GM10248 (cell line): ENCODE data around the gene ACOXL.

Experiments used
- CTCF ChIA-PET: fragments of 300-600 bp; sonication (Branson Sonifier 250); formaldehyde crosslinking; extraction: SDS; loops from one replicate; lab custom pipeline; 2021; ENCODE audit warnings: antibody characterized with exemption; lab: Yijun Ruan, JAX
- POLR2A ChIA-PET: fragments of 350-650 bp; sonication (Branson Sonifier 250); formaldehyde crosslinking; extraction: SDS; loops from one replicate; lab custom pipeline; 2020; ENCODE audit warnings: antibody characterized with exemption; lab: Yijun Ruan, JAX
- DNase-seq: peaks from one replicate; pipeline ENCODE4 v3.0.0; 2012; ENCODE audit errors: extremely low spot score
- TF ChIP-seq, protein P1 (sequence below): IDR thresholded peaks from 2 replicates; pipeline ENCODE4 v1.5.1; 2012; ENCODE audit warnings: mild to moderate bottlenecking, low read depth; ENCODE audit errors: extremely low read depth, missing control alignments, control extremely low read depth

The ACOXL gene

DNA sequence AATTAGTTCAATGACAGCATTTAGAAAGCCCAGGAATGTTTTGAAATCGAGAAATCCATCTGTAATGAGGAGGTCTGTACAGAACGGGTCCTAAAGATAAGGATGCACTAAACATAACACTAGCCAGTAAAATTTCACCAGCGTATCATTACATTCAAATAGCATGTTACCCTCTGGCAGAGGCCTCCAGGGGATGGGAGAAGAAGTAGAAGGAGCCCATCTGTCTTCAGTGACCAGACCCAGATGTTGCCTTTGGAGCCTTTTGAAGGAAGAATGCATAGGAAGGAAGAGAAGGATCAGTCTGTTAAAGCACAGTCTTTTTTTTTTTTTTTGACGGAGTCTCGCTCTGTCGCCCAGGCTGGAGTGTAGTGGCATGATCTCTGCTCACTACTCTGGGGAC lies 302.2 kb downstream of the ACOXL start:
- ChIA-PET CTCF (no interaction called here), POLR2A (no interaction called here)
- TF ChIP-seq, protein P1, sequence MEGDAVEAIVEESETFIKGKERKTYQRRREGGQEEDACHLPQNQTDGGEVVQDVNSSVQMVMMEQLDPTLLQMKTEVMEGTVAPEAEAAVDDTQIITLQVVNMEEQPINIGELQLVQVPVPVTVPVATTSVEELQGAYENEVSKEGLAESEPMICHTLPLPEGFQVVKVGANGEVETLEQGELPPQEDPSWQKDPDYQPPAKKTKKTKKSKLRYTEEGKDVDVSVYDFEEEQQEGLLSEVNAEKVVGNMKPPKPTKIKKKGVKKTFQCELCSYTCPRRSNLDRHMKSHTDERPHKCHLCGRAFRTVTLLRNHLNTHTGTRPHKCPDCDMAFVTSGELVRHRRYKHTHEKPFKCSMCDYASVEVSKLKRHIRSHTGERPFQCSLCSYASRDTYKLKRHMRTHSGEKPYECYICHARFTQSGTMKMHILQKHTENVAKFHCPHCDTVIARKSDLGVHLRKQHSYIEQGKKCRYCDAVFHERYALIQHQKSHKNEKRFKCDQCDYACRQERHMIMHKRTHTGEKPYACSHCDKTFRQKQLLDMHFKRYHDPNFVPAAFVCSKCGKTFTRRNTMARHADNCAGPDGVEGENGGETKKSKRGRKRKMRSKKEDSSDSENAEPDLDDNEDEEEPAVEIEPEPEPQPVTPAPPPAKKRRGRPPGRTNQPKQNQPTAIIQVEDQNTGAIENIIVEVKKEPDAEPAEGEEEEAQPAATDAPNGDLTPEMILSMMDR, result no peak
- no peak for DNase-seq

DNA sequence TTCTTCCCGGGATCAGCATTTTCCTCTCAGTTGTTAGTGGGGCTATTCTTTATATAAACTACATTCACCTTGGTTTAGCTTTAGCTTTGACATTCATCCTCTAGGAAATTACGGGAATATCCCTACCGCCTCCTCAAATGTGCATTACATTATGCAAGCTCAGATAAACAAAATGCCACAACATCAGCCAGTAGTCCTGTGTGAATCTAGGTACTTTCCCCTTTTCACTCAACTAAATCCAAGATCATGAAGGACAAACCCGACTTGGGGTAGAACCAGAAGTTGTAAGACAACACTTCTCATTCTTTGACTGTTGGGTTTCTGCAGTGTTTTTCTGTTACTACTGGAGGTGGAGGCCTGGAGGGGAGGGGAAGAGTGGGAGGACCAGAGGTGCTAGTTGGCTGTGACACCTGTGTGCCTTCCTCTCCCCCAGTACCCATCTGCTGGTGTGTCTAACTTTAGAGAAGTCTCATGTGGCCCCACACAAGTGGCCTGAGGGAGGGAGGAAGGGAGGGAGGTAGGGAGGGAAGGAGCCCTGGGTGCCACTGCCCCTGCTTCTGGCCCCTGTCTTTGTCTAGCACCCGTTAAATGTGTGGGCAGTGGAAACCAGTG lies 303.6 kb downstream of the ACOXL start:
- POLR2A ChIA-PET, result no interaction called here

DNA sequence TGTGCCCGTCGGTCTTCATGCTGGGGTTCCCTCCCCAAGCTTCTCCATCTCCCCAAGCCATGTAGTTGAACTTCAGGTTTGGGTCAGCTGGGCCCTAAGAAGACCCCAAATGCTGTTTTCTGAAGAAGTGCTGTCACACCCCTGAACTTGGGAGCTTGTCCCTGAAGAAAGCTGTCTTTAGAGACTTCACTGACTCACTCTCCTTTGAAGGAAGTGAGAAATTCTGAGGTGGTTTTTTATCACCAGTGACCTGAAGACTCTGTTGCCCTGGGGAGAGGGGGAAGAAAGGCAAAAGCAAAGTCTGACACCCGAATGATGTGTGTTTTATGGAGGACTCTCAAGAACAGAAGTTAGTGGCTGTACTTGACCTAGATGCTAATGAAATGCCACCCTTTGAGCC lies 304.8 kb downstream of the ACOXL start:
- peak; percentile 41 for DNase-seq
- ChIA-PET CTCF (interaction anchor here (0.9 to 1.6 kb wide), 3 partner anchors 12 to 20 kb away, joined by 3 to 4 read pairs (median 4); no protein-coding TSS in a partner anchor), POLR2A (no interaction called here)
- TF ChIP-seq, protein P1, result no peak

More for the DNA sequence above, 303.6 kb downstream of the ACOXL start:
- TF ChIP-seq, protein P1, result no peak
- DNase-seq, result no peak
- CTCF ChIA-PET, result no interaction called here

DNA sequence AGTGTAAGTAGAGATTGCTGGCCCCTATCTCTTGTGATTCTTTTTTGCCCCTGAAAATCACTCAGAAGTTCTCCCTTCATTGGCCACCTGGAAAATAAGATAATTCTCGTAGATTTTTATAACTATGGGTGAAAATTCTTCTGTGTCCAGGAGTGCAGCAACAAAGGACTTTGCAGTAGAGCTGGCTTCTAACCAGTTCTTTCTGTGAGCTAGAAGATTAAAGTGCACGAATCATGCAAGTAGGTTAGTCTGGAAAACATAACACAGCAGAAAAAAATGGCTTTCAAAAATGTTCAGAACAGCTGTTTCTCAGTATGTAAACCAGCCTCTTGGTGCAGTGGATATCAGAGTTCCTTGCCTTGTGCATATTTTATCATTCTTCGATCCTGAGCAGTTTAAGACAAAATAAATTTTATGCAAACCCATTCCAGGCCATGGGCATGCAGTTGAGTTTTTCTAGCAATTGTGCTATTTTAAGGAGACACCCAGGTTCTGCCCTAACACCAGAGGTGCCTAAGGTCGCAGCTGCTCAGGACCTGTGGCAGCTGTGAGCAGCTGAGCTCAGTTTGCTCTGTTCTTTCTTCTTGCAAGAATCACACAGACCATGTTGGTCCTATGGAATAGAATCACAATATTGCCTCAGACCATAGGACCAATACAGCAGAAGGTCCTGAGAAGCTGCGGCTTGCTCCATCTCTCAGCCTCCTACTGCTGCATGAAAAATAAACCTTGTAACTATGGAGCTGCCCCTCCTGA lies 307.4 kb downstream of the ACOXL start:
- no peak for DNase-seq
- POLR2A ChIA-PET, result no interaction called here
- CTCF ChIA-PET, result interaction anchor here (1.4 to 2.0 kb wide), 4 partner anchors 7 to 227 kb away, joined by 3 to 8 read pairs (median 4); no protein-coding TSS in a partner anchor
- TF ChIP-seq, protein P1, result no peak

DNA sequence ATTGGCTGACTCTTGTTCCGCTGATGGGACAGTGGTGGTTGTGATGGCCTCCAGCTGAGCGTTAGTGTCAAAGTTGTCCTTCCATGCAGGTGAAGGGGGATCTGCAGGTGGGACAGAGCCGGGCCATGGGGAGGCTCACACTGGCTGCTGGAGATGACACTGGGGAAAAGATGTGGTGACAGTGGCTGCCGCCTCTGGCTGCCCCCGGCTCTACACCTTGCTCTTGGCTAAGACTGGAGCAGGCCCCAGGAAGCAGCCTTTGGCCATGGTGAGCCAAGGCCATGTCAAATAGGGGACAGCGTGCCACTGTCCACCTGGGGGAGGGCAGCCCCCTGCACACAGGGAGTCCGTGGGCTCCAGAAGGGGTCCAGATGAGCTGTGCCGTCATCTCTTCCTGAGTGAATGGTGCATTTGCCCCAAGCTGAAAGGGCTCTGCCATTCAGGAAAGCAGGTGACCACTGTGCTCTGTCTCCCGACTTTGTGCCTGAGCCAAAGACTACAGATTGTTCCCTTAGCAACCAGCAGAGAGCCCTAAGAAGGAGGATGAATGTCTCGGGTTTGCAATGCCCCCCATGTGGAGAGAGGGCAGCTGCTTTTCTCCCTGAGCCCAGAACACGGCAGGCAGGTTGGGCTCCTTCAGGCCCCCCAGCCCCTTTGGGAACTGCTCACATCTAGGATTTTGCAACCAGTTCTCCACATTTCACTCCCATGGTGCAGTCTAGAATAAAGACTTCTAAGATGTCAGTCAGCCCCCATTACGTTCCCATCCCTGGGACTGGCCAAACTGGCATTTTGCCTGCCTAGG lies 309.2 kb downstream of the ACOXL start:
- POLR2A ChIA-PET, result no interaction called here
- CTCF ChIA-PET, result interaction anchor here (1.4 kb wide), 2 partner anchors 9 to 10 kb away, joined by 4 read pairs; no protein-coding TSS in a partner anchor
- DNase-seq, result no peak
- TF ChIP-seq, protein P1, result no peak

DNA sequence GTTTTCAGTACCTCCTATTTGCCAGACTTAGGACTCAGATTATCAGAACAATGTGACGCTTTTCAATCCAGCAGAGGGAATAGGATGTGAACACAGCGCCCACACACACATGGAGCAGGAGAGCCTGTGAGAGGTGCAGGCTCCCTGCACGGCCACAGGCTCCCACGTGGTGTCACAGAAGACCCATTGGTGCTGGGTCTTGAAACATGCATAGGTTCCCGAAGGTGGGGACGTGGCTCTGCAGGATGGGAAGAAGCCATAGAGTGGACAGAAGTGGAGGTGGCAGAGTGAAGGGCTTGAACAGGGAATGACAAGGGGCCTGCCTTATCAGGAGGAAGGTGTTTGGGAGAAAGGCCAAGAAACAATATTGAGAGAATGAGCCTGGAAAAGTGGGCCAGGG lies 309.9 kb downstream of the ACOXL start:
- DNase-seq, result no peak
- TF ChIP-seq, protein P1, result no peak
- POLR2A ChIA-PET, result no interaction called here
- CTCF ChIA-PET, result interaction anchor here (2.0 kb wide), 1 partner anchor 18 kb away, joined by 9 read pairs; no protein-coding TSS in a partner anchor
